Measurements from ENCODE around the gene ANKRD1.
"Not testable (repeated sequence)": the region's sequence is repeated elsewhere in the genome, so short reads cannot be mapped to it uniquely, and the experiment has no call there.

ANKRD1 gene

GRCh38 chr10:90912174-90912573, 8.7 kb downstream of the ANKRD1 start:
- DNase-seq (ENCODE audit: low read depth in 2 of 2) = no peak

- peak; percentile 4 to 7 for DNase-seq (ENCODE audit: low read depth in 2 of 2)
Observed at GRCh38 chr10:90911133-90912051, 9.5 kb downstream of the ANKRD1 start.

- no peak for DNase-seq (ENCODE audit: low read depth in 2 of 2)
Observed at GRCh38 chr10:90906596-90906995, 14.3 kb downstream of the ANKRD1 start.

- DNase-seq (ENCODE audit: low read depth in 2 of 2) = no peak
Observed at GRCh38 chr10:90905925-90906324, 15.0 kb downstream of the ANKRD1 start.

GRCh38 chr10:90896916-90897315, 24.0 kb downstream of the ANKRD1 start:
- not testable (repeated sequence) for DNase-seq (ENCODE audit: low read depth in 2 of 2)

GRCh38 chr10:90893190-90893589, 27.7 kb downstream of the ANKRD1 start:
- no peak for DNase-seq (ENCODE audit: low read depth in 2 of 2)

- no peak for DNase-seq (ENCODE audit: low read depth in 2 of 2)
Observed at GRCh38 chr10:90890347-90890746, 30.5 kb downstream of the ANKRD1 start.

- DNase-seq (ENCODE audit: low read depth in 2 of 2) = no peak
Observed at GRCh38 chr10:90889636-90890035, 31.3 kb downstream of the ANKRD1 start.

GRCh38 chr10:90888387-90888786, 32.5 kb downstream of the ANKRD1 start:
- no peak for DNase-seq (ENCODE audit: low read depth in 2 of 2)

- DNase-seq (ENCODE audit: low read depth in 2 of 2) = no peak
Observed at GRCh38 chr10:90887555-90887954, 33.3 kb downstream of the ANKRD1 start.

- no peak for DNase-seq (ENCODE audit: low read depth in 2 of 2)
Observed at GRCh38 chr10:90885176-90885575, 35.7 kb downstream of the ANKRD1 start.

- no peak for DNase-seq (ENCODE audit: low read depth in 2 of 2)
Observed at GRCh38 chr10:90884431-90884830, 36.5 kb downstream of the ANKRD1 start.

- not testable (repeated sequence) for DNase-seq (ENCODE audit: low read depth in 2 of 2)
Observed at GRCh38 chr10:90880059-90880719, 40.7 kb downstream of the ANKRD1 start.

- no peak for DNase-seq (ENCODE audit: low read depth in 2 of 2)
Observed at GRCh38 chr10:90879062-90879461, 41.8 kb downstream of the ANKRD1 start.

GRCh38 chr10:90872648-90873020, 48.3 kb downstream of the ANKRD1 start:
- DNase-seq (ENCODE audit: low read depth in 2 of 2) = no peak

GRCh38 chr10:90871766-90872647, 48.9 kb downstream of the ANKRD1 start, which contains the start of gene RPP30:
Gene RPP30, plus strand, starts transcription at chr10:90871974. Its CDS starts 13 bp downstream, at chr10:90871987.
- peak; percentile 72 to 76 for DNase-seq (ENCODE audit: low read depth in 2 of 2)

GRCh38 chr10:90871279-90871765, 49.6 kb downstream of the ANKRD1 start:
- DNase-seq (ENCODE audit: low read depth in 2 of 2) = no peak

GRCh38 chr10:90866050-90866598, 54.8 kb downstream of the ANKRD1 start:
- no peak for DNase-seq (ENCODE audit: low read depth in 2 of 2)

GRCh38 chr10:90865401-90865800, 55.5 kb downstream of the ANKRD1 start:
- no peak for DNase-seq (ENCODE audit: low read depth in 2 of 2)

GRCh38 chr10:90862908-90863514, 57.9 kb downstream of the ANKRD1 start:
- DNase-seq (ENCODE audit: low read depth in 2 of 2) = no peak
